ENCODE data around the gene PLEKHF1. TPM values are rescaled to one million over a fixed set of nuclear protein-coding genes. Genes with fewer than 3 reads are reported as not detected.

PLEKHF1 gene
- total and polyA plus RNA-seq, 7 donors: 5.1 to 119 (median 60.2) TPM

GRCh38 chr19:29681422-29682235 is 16.4 kb downstream of the PLEKHF1 start:
- WGBS, 3 donors: 32 to 42% (median 41%) methylated on average over 12 to 13 of the region's 13 CpGs
- H3K4me3 ChIP-seq: no peak overlapping the region
- H3K4me1 ChIP-seq: peaks cover 76% of the 10 kb centered on the region
- no peaks in the 10 kb centered on the region for H3K36me3 ChIP-seq (ENCODE audit: insufficient read depth in 1 of 2, low read depth in 1 of 2)
- DNase-seq (peak; percentile 62 to 69), ATAC-seq (no peak)
- H3K27ac ChIP-seq: peak overlapping the region; percentile 86
- H3K27me3 ChIP-seq (ENCODE audit: insufficient read depth in 3 of 3, low read length in 2 of 3): no peaks in the 10 kb centered on the region
- no peaks in the 10 kb centered on the region for H3K9me3 ChIP-seq
- TF ChIP-seq, protein P1, sequence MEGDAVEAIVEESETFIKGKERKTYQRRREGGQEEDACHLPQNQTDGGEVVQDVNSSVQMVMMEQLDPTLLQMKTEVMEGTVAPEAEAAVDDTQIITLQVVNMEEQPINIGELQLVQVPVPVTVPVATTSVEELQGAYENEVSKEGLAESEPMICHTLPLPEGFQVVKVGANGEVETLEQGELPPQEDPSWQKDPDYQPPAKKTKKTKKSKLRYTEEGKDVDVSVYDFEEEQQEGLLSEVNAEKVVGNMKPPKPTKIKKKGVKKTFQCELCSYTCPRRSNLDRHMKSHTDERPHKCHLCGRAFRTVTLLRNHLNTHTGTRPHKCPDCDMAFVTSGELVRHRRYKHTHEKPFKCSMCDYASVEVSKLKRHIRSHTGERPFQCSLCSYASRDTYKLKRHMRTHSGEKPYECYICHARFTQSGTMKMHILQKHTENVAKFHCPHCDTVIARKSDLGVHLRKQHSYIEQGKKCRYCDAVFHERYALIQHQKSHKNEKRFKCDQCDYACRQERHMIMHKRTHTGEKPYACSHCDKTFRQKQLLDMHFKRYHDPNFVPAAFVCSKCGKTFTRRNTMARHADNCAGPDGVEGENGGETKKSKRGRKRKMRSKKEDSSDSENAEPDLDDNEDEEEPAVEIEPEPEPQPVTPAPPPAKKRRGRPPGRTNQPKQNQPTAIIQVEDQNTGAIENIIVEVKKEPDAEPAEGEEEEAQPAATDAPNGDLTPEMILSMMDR (IDR thresholded peaks at IDR 0.05): no peak
- intact Hi-C loops (cut with DNase I): no loop called here

DNA sequence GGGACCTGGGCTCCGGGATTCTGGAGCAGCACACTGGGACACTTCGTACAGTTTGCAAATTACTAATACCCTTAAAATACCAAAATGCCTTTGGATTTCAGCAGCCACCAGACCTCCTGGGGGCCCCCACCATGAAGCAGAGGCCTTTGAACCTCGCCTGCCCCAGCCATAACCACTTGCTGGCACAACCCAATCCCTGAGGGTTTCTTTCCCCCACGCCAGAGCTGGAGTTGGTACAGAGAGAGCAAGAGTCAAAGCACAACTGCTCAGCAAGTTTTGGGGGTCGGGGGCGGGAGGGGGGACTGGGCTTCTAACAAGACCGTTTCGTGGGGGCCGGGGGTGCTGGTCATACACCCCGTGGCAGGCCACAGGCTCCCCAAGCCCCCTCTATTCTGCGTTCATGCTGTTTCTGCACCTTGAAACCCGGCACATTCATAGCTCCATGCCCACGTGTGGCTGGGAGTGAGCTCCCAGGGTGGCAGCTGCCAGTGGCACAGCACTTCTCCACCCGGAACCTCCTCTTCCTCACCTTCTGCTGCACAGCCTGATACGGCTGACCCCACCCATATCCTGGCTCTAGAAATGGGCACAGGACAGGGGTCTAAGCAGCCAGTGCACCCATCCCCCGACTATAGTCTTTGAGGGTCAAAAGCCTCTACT is 17.1 kb downstream of the PLEKHF1 start:
- intact Hi-C loops (cut with DNase I): no loop called here
- Histone ChIP-seq H3K4me3 (no peak overlapping the region), H3K4me1 (peaks cover 73% of the 10 kb centered on the region), H3K27me3 (ENCODE audit: insufficient read depth in 3 of 3, low read length in 2 of 3) (no peaks in the 10 kb centered on the region), H3K27ac (peak overlapping the region; percentile 86), H3K9me3 (no peaks in the 10 kb centered on the region), H3K36me3 (ENCODE audit: insufficient read depth in 1 of 2, low read depth in 1 of 2) (no peaks in the 10 kb centered on the region)
- TF ChIP-seq, protein P1 (IDR thresholded peaks at IDR 0.05): no peak
- 44 to 60% (median 49%) methylated on average over 16 of the region's 16 CpGs for WGBS, 3 donors
- DNase-seq (no peak), ATAC-seq (no peak)

DNA sequence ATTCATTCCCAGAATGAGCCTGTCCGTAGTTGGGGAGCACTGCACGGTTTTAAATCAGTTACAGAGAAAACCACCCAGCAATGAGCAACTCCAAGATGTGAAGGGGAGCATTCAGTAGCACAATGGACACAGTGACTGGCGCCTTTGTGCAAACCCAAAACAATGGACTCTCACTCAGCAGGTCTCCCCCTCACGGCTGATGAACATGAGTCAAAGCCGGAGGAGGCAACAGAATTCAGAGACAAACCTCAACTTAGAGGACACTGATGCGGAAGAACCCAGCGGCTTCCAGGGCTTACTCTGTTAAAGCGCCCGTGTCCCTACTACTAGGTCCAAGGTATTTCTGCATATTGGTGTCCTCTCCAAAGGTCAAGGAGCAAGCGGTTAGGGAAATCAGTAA is 17.7 kb downstream of the PLEKHF1 start:
- Histone ChIP-seq H3K4me1 (peaks cover 72% of the 10 kb centered on the region), H3K36me3 (ENCODE audit: insufficient read depth in 1 of 2, low read depth in 1 of 2) (no peaks in the 10 kb centered on the region), H3K9me3 (no peaks in the 10 kb centered on the region), H3K27ac (peak overlapping the region; percentile 86), H3K27me3 (ENCODE audit: insufficient read depth in 3 of 3, low read length in 2 of 3) (no peaks in the 10 kb centered on the region), H3K4me3 (no peak overlapping the region)
- TF ChIP-seq, protein P1 (IDR thresholded peaks at IDR 0.05): no peak
- no peak for ATAC-seq
- peak in 1 of 2 donors; percentile 23 for DNase-seq
- intact Hi-C loops (cut with DNase I): no loop called here
- WGBS, 3 donors: 72 to 82% (median 73%) methylated on average over 10 of the region's 10 CpGs

- intact Hi-C loops (cut with DNase I): no loop called here
- H3K4me3 ChIP-seq: no peak overlapping the region
- DNase-seq: peak in 1 of 2 donors; percentile 64
- H3K36me3 ChIP-seq (ENCODE audit: insufficient read depth in 1 of 2, low read depth in 1 of 2): no peaks in the 10 kb centered on the region
- peaks cover 56% of the 10 kb centered on the region for H3K4me1 ChIP-seq
- ATAC-seq: peak; percentile 22 to 54 (median 40)
- peaks cover 2% of the 10 kb centered on the region for H3K9me3 ChIP-seq
- WGBS, 3 donors: 21 to 31% (median 27%) methylated on average over 7 of the region's 7 CpGs
- H3K27ac ChIP-seq: peak overlapping the region; percentile 92
- TF ChIP-seq, protein P1 (IDR thresholded peaks at IDR 0.05): no peak
- no peaks in the 10 kb centered on the region for H3K27me3 ChIP-seq (ENCODE audit: insufficient read depth in 3 of 3, low read length in 2 of 3)
Measured at GRCh38 chr19:29685326-29685725, 20.1 kb downstream of the PLEKHF1 start.
